Vagina (tissue), 2 donors: ENCODE measurements around the gene AKT1S1. TPM values are rescaled to one million over a fixed set of nuclear protein-coding genes. Genes with fewer than 3 reads are reported as not detected.
"Not testable (repeated sequence)": the region's sequence is repeated elsewhere in the genome, so short reads cannot be mapped to it uniquely, and the experiment has no call there.

Experiments used
- DNase-seq, 2 donors: peaks; one replicate each; pipeline ENCODE4 v3.0.0-alpha.2; 2017; ENCODE audit errors: extremely low spot score in 2 of 2
- H3K27ac ChIP-seq: fragments of 200-600 bp; sonication (generic); one replicate; pipeline ENCODE4 v1.5.1; 2019
- H3K27me3 ChIP-seq: fragments of 200-600 bp; sonication (generic); one replicate; pipeline ENCODE4 v1.5.1; 2019
- H3K36me3 ChIP-seq, 2 donors: fragments of 200-600 bp; sonication (generic); one replicate each; pipeline ENCODE4 v1.5.1; 2017 to 2019
- H3K4me1 ChIP-seq: fragments of 200-600 bp; sonication (generic); one replicate; pipeline ENCODE4 v1.5.1; 2019
- H3K4me3 ChIP-seq, 2 donors: fragments of 200-600 bp; sonication (generic); 1 replicate in 1 of 2; 2 replicates in 1 of 2; pipeline ENCODE4 v1.5.1; 2016 to 2019
- H3K9me3 ChIP-seq: fragments of 200-600 bp; sonication (generic); one replicate; pipeline ENCODE4 v1.5.1; 2019
- POLR2A ChIP-seq, 2 donors: fragments of 450-650 bp; IDR thresholded peaks; one replicate each; pipeline ENCODE4 v1.6.1; 2017; ENCODE audit warnings: antibody characterized with exemption in 2 of 2, mild to moderate bottlenecking in 2 of 2, moderate library complexity in 2 of 2
- POLR2AphosphoS5 ChIP-seq, 2 donors: sonication (generic); formaldehyde crosslinking; IDR thresholded peaks; one replicate each; pipeline ENCODE4 v1.9.0; 2017; ENCODE audit warnings: antibody characterized with exemption in 2 of 2, mild to moderate bottlenecking in 2 of 2, low read depth in 1 of 2; ENCODE audit not compliant: insufficient read depth in 1 of 2
- intact Hi-C: fragments of 100-400 bp; cut with DNase I; formaldehyde crosslinking; loops from one replicate; pipeline ENCODE4 v1.15.1; 2023
- total RNA-seq: library from RNA; depleted of rRNA; stranded (reverse); fragments of >200 nt; gene quantifications from one replicate; pipeline ENCODE4 v1.2.3, GENCODE V29; 2016
- TF ChIP-seq, protein P1 (sequence below), 3 experiments: fragments of 450-650 bp in 2 of 3; fragments of 200-600 bp in 1 of 3; sonication (generic) in 1 of 3; IDR thresholded peaks; one replicate each; pipeline ENCODE4 v1.5.1; 2017 to 2019; ENCODE audit warnings: antibody characterized with exemption in 3 of 3, mild to moderate bottlenecking in 2 of 3, moderate library complexity in 2 of 3

AKT1S1 gene
- 16.9 TPM for total RNA-seq

DNA sequence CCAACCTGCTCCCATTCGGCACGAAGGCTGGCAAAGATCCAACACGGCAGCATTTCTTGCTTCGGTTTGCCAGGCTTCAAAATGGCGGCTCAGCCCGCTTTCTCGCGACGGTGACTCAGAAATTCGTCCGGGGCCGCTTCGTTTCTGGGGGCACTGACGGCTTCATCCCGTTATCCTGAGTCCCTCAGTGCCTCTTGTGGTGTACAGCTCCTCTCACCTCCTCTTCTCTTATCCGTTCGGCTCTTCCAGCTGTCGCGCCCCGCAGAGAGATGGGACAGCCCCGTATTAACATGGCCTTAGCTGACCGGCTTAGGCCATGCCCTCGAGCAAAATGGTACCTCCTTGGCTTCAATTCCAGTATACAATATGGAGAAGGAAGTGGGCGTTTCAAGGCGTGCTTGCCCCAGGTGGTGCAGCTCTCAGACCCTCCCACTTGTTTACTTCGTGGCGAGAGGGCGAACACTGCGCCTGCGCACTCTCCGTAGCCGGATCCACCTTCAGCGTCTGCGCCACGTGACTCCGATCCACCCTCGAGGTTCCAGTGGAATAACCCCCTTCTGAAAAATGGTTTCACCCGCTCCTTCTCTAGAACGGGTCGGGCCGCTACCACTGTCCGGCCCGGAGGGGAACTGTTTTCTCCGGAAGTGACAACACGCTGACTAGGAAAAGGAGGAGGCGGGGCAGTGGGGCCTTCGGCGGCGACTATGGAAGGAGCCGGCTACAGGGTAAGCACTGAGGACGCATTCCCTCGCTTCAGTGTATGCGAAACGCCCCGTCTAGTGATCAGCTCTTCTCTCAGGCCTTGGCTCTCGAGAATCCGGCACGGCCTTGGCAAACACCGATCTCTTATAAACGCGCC is at the start of gene AKT1S1, which contains the start of gene TBC1D17:
TSS of gene AKT1S1 (minus strand) at position 336 of the 859 bp plus-strand sequence. CDS start 4,060 bp downstream, outside the sequence.
TSS of gene TBC1D17 (plus strand) at position 683 of the 859 bp plus-strand sequence. CDS start at position 705, 22 bp downstream.
- Histone ChIP-seq H3K36me3 (peaks cover 0 to 34% of the 10 kb centered on the region in 2 donors), H3K27me3 (no peaks in the 10 kb centered on the region), H3K4me1 (peaks cover 32% of the 10 kb centered on the region), H3K27ac (peak within 1 kb of the TSS; percentile 99), H3K9me3 (no peaks in the 10 kb centered on the region), H3K4me3 (peak within 1 kb of the TSS; percentile 80 to 98)
- intact Hi-C loops = loop anchor here (5.0 kb wide), 1 partner anchor 110 kb away; the partner anchor contains the start of gene AP2A1
- TF ChIP-seq POLR2A (IDR thresholded peaks at IDR 0.05) = peak in 1 of 2 donors; percentile 79
- TF ChIP-seq, protein P1, sequence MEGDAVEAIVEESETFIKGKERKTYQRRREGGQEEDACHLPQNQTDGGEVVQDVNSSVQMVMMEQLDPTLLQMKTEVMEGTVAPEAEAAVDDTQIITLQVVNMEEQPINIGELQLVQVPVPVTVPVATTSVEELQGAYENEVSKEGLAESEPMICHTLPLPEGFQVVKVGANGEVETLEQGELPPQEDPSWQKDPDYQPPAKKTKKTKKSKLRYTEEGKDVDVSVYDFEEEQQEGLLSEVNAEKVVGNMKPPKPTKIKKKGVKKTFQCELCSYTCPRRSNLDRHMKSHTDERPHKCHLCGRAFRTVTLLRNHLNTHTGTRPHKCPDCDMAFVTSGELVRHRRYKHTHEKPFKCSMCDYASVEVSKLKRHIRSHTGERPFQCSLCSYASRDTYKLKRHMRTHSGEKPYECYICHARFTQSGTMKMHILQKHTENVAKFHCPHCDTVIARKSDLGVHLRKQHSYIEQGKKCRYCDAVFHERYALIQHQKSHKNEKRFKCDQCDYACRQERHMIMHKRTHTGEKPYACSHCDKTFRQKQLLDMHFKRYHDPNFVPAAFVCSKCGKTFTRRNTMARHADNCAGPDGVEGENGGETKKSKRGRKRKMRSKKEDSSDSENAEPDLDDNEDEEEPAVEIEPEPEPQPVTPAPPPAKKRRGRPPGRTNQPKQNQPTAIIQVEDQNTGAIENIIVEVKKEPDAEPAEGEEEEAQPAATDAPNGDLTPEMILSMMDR (IDR thresholded peaks at IDR 0.05) = no peak
- peak; percentile 96 to 97 for TF ChIP-seq POLR2AphosphoS5 (IDR thresholded peaks at IDR 0.05; ENCODE audit: insufficient read depth in 1 of 2, low read depth in 1 of 2)
- DNase-seq = peak; percentile 100

DNA sequence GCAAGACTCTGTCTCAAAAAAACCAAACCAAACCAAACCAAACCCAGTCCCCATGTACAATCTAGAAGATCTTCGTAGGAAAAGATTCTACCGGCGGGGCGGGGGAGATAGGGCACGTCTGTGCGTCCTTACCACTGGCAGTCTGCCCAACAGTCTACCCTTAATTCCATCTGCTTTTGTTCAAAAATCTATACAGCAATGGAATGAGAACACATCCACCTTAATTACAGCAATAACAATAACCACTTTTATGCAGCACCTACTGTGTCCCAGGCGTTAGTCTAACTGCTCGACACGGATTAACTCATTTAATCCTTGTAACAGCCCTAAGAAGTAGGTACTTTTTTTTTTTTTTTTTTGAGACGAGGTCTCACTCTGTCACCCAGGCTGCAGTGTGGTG is 49.4 kb upstream of the AKT1S1 start:
- Histone ChIP-seq H3K36me3 (peaks cover 0 to 30% of the 10 kb centered on the region in 2 donors), H3K27me3 (no peaks in the 10 kb centered on the region), H3K4me1 (peaks cover 40% of the 10 kb centered on the region), H3K4me3 (no peak overlapping the region), H3K27ac (no peak overlapping the region), H3K9me3 (no peaks in the 10 kb centered on the region)
- intact Hi-C loops = no loop called here
- TF ChIP-seq POLR2A (IDR thresholded peaks at IDR 0.05) = no peak
- no peak for DNase-seq

DNA sequence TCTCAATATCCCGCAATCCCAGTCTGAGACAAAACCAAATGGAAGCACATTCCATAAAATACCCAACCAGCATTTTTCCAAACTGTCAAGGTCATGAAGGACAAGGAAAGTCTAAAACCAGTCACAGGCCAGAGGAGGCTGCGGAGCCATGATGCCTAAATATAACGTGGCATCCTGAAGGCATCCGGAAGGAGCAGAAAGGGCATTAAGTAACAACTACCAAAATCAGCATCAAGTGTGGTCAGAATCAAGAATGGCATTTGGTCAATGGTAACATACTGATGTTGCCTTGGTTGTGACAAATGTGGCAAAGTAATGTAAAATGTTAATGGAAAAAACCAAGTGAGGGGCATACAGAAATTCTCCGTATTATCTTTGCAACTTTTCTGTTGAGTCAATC is 48.3 kb upstream of the AKT1S1 start:
- no peak overlapping the region for H3K4me3 ChIP-seq
- no peak for DNase-seq
- no peak overlapping the region for H3K27ac ChIP-seq
- H3K9me3 ChIP-seq = no peaks in the 10 kb centered on the region
- H3K4me1 ChIP-seq = peaks cover 40% of the 10 kb centered on the region
- peaks cover 0 to 31% of the 10 kb centered on the region in 2 donors for H3K36me3 ChIP-seq
- intact Hi-C loops = no loop called here
- TF ChIP-seq POLR2AphosphoS5 (IDR thresholded peaks at IDR 0.05; ENCODE audit: insufficient read depth in 1 of 2, low read depth in 1 of 2) (no peak), POLR2A (IDR thresholded peaks at IDR 0.05) (no peak)
- TF ChIP-seq, protein P1 (IDR thresholded peaks at IDR 0.05) = no peak
- no peaks in the 10 kb centered on the region for H3K27me3 ChIP-seq

DNA sequence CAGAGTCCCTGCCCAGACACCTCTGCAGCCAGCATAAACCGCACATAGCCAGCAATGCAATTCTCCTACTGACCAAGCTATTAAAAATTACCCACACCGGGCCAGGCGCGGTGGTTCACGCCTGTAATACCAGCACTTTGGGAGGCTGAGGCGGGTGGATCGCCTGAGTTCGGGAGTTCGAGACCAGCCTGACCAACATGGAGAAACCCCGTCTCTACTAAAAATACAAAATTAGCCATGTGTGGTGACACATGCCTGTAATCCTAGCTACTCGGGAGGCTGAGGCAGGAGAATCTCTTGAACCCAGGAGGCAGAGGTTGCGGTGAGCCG is 47.7 kb upstream of the AKT1S1 start:
- intact Hi-C loops = not testable (repeated sequence)

DNA sequence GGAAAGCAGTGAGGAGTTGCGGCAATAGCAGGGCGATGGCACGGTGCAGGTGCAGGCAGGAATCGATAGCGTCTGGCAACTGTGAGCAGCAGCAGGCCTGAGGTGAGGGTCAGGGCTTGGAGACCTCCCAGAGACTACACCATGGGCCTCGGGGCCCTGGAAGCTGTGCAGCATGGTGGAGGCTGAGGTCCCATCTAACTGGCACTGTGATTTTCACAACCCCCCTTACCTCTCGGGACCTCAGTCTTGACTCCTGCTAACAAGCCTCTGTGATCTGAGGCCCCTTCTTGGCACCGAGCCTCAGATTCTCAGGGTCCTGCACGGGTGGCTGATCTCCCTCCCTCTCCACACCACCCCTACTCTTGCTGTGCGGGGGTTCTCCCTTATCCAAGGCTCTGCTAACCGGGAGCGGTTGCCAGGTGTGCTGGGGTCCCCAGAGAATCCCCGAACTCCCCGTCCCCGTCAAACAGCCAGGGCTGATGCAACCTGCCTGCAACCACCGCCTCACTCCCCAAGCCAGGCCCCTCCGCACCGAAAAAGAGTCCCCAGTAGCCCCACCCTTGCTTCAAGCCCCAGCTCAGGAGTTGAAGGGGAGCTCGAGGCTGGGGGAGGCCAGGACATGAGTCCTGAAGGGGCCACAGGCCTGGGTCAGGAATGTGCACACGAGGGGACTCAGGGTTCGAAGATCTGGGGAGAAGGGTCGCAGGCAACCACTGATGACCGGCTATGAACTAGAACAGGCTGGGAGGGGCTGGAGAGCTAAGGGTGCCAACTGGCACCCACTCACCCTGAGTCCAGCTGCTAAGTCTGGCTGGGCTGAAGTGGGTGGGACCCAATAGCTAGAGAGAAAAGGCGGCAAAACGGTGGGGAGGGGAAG is 47.1 kb upstream of the AKT1S1 start:
- H3K9me3 ChIP-seq = no peaks in the 10 kb centered on the region
- TF ChIP-seq, protein P1 (IDR thresholded peaks at IDR 0.05) = no peak
- TF ChIP-seq POLR2AphosphoS5 (IDR thresholded peaks at IDR 0.05; ENCODE audit: insufficient read depth in 1 of 2, low read depth in 1 of 2) = no peak
- no peak for TF ChIP-seq POLR2A (IDR thresholded peaks at IDR 0.05)
- no peak overlapping the region for H3K27ac ChIP-seq
- H3K27me3 ChIP-seq = no peaks in the 10 kb centered on the region
- H3K36me3 ChIP-seq = peaks cover 0 to 31% of the 10 kb centered on the region in 2 donors
- no peak overlapping the region for H3K4me3 ChIP-seq
- intact Hi-C loops = no loop called here
- peaks cover 40% of the 10 kb centered on the region for H3K4me1 ChIP-seq
- no peak for DNase-seq

More for the DNA sequence above, 47.7 kb upstream of the AKT1S1 start:
- not testable (repeated sequence) for DNase-seq, H3K27me3 ChIP-seq, H3K4me3 ChIP-seq, H3K9me3 ChIP-seq, H3K27ac ChIP-seq
- peaks cover 40% of the 10 kb centered on the region for H3K4me1 ChIP-seq
- H3K36me3 ChIP-seq = peaks cover 0 to 31% of the 10 kb centered on the region in 2 donors
